Activated CD8-positive, alpha-beta memory T cell treated with anti-CD3 and anti-CD28 coated beads for 48 hours (primary cell): ENCODE data around the gene NSMCE4A.
"Not testable (repeated sequence)": the region's sequence is repeated elsewhere in the genome, so short reads cannot be mapped to it uniquely, and the experiment has no call there.

Experiments
- DNase-seq, 3 experiments: peaks; one replicate each; pipeline ENCODE4 v3.0.0-alpha.2; 2020; ENCODE audit warnings: low read depth in 2 of 3, low spot score in 2 of 3

NSMCE4A gene

GRCh38 chr10:121936295-121936694 lies 38.7 kb downstream of the NSMCE4A start:
- no peak for DNase-seq

DNA sequence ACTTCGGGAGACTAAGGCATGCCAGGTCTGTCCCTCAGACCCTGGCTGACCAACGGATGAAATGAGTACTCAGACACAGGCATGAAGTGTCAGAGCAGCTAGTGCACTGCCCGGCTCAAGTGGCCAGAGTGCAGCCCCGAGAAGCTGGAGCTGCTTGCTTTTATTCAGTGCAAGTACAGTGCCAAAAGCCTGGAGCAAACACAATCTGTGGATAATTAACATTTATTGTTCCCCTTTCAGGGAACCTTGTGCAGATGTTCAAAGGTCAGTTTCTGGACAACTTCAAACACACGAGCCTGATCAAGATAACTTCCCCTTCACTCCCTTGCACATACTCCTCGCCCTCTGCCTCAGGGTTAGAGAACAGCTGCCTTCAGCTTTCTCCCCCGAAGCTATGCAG lies 39.3 kb downstream of the NSMCE4A start:
- no peak for DNase-seq

DNA sequence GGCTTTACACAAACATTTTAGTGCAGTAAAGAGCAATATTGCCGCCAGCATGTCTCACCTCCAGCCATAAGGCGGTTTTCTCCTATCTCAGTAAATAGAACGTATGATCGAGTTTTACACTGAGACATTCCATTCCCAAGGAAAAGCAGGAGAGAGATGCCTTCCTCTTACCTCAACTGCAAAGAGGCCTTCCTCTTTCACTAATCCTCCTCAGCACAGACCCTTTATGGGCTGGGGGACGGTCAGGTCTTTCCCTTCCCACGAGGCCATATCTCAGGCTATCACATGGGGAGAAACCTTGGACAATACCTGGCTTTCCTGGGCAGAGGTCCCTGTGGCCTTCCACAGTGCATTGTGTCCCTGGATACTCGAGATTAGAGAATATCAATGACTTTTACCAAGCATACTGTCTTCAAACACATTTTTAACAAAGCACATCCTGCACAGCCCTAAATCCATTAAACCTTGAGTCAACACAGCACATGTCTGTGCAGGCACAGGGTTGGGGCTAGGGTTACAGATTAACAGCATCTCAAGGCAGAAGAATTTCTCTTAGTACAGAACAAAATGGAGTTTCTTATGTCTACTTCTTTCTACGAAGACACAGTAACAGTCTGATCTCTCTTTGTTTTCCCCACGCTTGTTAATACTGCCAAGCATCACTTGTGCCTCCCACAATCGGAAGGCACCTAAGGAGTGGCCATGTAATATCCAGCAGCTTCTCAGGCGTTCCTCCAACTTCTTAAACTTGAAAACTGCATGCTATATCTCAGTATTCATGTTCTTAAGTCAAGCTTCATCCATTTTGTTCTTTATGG lies 44.5 kb downstream of the NSMCE4A start:
- not testable (repeated sequence) for DNase-seq

- DNase-seq: not testable (repeated sequence)
Observed at GRCh38 chr10:121929585-121930267, 45.3 kb downstream of the NSMCE4A start.

- DNase-seq: peak in 1 of 3 experiments; percentile 36
Observed at GRCh38 chr10:121928528-121928884, 46.5 kb downstream of the NSMCE4A start.

- peak; percentile 61 to 65 (median 62) for DNase-seq
Observed at GRCh38 chr10:121927841-121928527, 47.0 kb downstream of the NSMCE4A start, which contains the start of gene ATE1. ATE1 (minus strand) TSS chr10:121928031; CDS start chr10:121927949, 82 bp downstream.

- peak; percentile 10 to 30 (median 26) for DNase-seq
Observed at GRCh38 chr10:121927318-121927840, 47.6 kb downstream of the NSMCE4A start.

GRCh38 chr10:121926671-121927317 lies 48.2 kb downstream of the NSMCE4A start:
- no peak for DNase-seq

GRCh38 chr10:121926157-121926556 lies 48.9 kb downstream of the NSMCE4A start:
- DNase-seq: no peak

GRCh38 chr10:121921238-121921931 lies 53.6 kb downstream of the NSMCE4A start:
- no peak for DNase-seq

GRCh38 chr10:121919666-121920065 lies 55.4 kb downstream of the NSMCE4A start:
- DNase-seq: no peak

DNA sequence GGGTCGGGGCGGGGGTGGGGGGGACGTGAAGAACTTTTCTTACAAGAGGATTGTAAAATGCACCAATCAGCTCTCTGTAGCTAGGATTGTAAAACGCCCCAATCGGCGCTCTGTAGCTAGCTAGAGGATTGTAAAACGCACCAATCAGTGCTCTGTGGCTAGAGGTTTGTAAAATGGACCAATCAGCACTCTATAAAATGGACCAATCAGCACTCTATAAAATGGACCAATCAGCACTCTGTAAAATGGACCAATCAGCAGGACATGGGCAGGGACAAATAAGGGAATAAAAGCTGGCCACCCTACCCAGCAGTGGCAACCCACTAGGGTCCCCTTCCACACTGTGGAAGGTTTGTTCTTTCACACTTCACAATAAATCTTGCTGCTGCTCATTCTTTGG lies 56.2 kb downstream of the NSMCE4A start:
- DNase-seq: not testable (repeated sequence)

- no peak for DNase-seq
Observed at GRCh38 chr10:121914661-121915060, 60.4 kb downstream of the NSMCE4A start.

- DNase-seq: no peak
Observed at GRCh38 chr10:121911421-121911697, 63.7 kb downstream of the NSMCE4A start.

DNA sequence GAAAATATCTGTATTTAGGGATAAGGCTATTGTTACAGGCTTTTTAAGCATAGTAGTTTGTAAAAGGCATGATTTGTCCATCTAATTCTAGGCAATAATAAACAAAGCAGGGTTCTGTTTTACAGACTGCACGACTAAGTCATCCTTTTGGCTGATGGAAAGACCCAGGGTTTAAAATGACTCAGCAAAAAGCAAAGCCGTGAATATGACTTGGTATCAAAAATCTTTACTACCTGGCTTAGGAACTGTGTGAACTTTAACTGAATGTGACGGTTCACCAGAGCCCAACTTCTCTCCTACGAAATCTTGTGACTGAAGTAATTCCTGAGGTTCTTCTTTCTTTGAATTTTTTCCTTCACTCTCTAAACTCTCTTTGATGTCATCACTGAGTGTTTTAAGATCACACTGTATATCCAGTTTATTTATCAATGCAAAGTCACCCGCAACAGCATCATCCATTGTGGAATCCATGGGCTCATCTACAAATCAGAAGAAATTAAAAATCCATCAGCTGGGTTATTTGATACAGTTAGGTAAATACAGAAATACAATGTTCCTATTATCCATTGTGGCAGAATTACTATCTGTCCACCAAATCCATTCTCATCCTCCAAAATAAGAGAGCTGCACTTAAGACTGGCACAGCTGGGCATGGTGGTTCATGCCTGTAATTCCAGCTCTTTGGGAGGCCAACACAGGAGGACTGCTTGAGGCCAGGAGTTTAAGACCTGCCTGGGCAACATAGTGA lies 64.2 kb downstream of the NSMCE4A start:
- no peak for DNase-seq
